Measurements from ENCODE around the gene MYO5B. TPM values are rescaled to one million over a fixed set of nuclear protein-coding genes. Genes with fewer than 3 reads are reported as not detected.

Gene MYO5B
- total RNA-seq, 1 donor from 2014 or later = 0.21 TPM

- Histone ChIP-seq H3K9me3 (no peaks in the 10 kb centered on the region), H3K4me1 (peaks cover 0 to 15% of the 10 kb centered on the region in 2 donors), H3K36me3 (no peaks in the 10 kb centered on the region), H3K4me3 (no peak overlapping the region), H3K27ac (no peak overlapping the region), H3K27me3 (no peaks in the 10 kb centered on the region)
- TF ChIP-seq CTCF (IDR thresholded peaks at IDR 0.05) = no peak
- DNase-seq (ENCODE audit: low spot score in 2 of 2) = no peak
- intact Hi-C loops (cut with DNase I) = no loop called here
These were observed 35.9 kb downstream of the MYO5B start for GRCh38 chr18:50158866-50159653.

- no peak for TF ChIP-seq CTCF (IDR thresholded peaks at IDR 0.05)
- intact Hi-C loops (cut with DNase I) = no loop called here
- no peaks in the 10 kb centered on the region for H3K36me3 ChIP-seq
- no peaks in the 10 kb centered on the region for H3K9me3 ChIP-seq
- H3K27ac ChIP-seq = no peak overlapping the region
- no peak for DNase-seq (ENCODE audit: low spot score in 2 of 2)
- H3K4me3 ChIP-seq = no peak overlapping the region
- no peaks in the 10 kb centered on the region for H3K4me1 ChIP-seq
- no peaks in the 10 kb centered on the region for H3K27me3 ChIP-seq
These were observed 39.5 kb downstream of the MYO5B start for GRCh38 chr18:50155406-50155805.

- no peak overlapping the region for H3K27ac ChIP-seq
- intact Hi-C loops (cut with DNase I) = no loop called here
- H3K4me1 ChIP-seq = no peaks in the 10 kb centered on the region
- H3K27me3 ChIP-seq = no peaks in the 10 kb centered on the region
- no peak for TF ChIP-seq CTCF (IDR thresholded peaks at IDR 0.05)
- H3K36me3 ChIP-seq = no peaks in the 10 kb centered on the region
- no peak overlapping the region for H3K4me3 ChIP-seq
- no peak for DNase-seq (ENCODE audit: low spot score in 2 of 2)
- no peaks in the 10 kb centered on the region for H3K9me3 ChIP-seq
These were observed 40.5 kb downstream of the MYO5B start for GRCh38 chr18:50154420-50154819.

- Histone ChIP-seq H3K36me3 (no peaks in the 10 kb centered on the region), H3K27me3 (no peaks in the 10 kb centered on the region), H3K4me3 (no peak overlapping the region), H3K9me3 (no peaks in the 10 kb centered on the region), H3K4me1 (no peaks in the 10 kb centered on the region), H3K27ac (no peak overlapping the region)
- no peak for TF ChIP-seq CTCF (IDR thresholded peaks at IDR 0.05)
- intact Hi-C loops (cut with DNase I) = no loop called here
- no peak for DNase-seq (ENCODE audit: low spot score in 2 of 2)
These were observed 42.0 kb downstream of the MYO5B start for GRCh38 chr18:50152900-50153299.

- Histone ChIP-seq H3K36me3 (no peaks in the 10 kb centered on the region), H3K27ac (no peak overlapping the region), H3K4me3 (no peak overlapping the region), H3K27me3 (no peaks in the 10 kb centered on the region), H3K9me3 (no peaks in the 10 kb centered on the region), H3K4me1 (no peaks in the 10 kb centered on the region)
- intact Hi-C loops (cut with DNase I) = no loop called here
- no peak for TF ChIP-seq CTCF (IDR thresholded peaks at IDR 0.05)
- no peak for DNase-seq (ENCODE audit: low spot score in 2 of 2)
These were observed 43.0 kb downstream of the MYO5B start for GRCh38 chr18:50151926-50152325.

Measured in ascending aorta (tissue), 2 donors.